Prostate gland (tissue), 2 donors: Measurements from ENCODE around the gene CAPN11. TPM values are rescaled to one million over a fixed set of nuclear protein-coding genes. Genes with fewer than 3 reads are reported as not detected.

ENCODE experiments used
- DNase-seq: peaks from one replicate; pipeline ENCODE4 v3.0.0-alpha.2; 2019; ENCODE audit warnings: low spot score
- H3K27ac ChIP-seq, 2 donors: fragments of 200-600 bp; sonication (generic); 2 replicates each; pipeline ENCODE4 v1.5.1; 2017 to 2019
- H3K27me3 ChIP-seq: fragments of 200-600 bp; sonication (generic); replicated peaks from 2 replicates; pipeline ENCODE4 v1.5.1; 2019; ENCODE audit not compliant: insufficient read depth
- H3K36me3 ChIP-seq, 2 donors: fragments of 200-600 bp; sonication (generic); 1 replicate in 1 of 2; 2 replicates in 1 of 2; pipeline versions ENCODE4 v1.5.1 to v1.8.1; 2017 to 2019
- H3K4me1 ChIP-seq: fragments of 200-600 bp; sonication (generic); replicated peaks from 2 replicates; pipeline ENCODE4 v1.5.1; 2019
- H3K4me3 ChIP-seq, 2 donors: fragments of 200-600 bp; sonication (generic); 2 replicates each; pipeline ENCODE4 v1.5.1; 2017 to 2019
- H3K9me3 ChIP-seq: fragments of 200-600 bp; sonication (generic); 2 replicates; pipeline ENCODE4 v1.5.1; 2017
- CTCF ChIP-seq, 4 experiments: fragments of 200-600 bp in 2 of 4; fragments of 450-650 bp in 2 of 4; sonication (generic) in 2 of 4; IDR thresholded peaks; 1 replicate in 3 of 4; 2 replicates in 1 of 4; pipeline ENCODE4 v1.5.1; 2016 to 2019; ENCODE audit warnings: antibody characterized with exemption in 4 of 4, mild to moderate bottlenecking in 2 of 4, moderate library complexity in 2 of 4
- POLR2A ChIP-seq: fragments of 450-650 bp; IDR thresholded peaks from one replicate; pipeline ENCODE4 v1.6.1; 2016; ENCODE audit warnings: antibody characterized with exemption, mild to moderate bottlenecking
- POLR2AphosphoS5 ChIP-seq: sonication (generic); formaldehyde crosslinking; IDR thresholded peaks from one replicate; pipeline ENCODE4 v1.6.1; 2017; ENCODE audit warnings: antibody characterized with exemption
- WGBS: methylation state at CpG from one replicate; pipeline ENCODE4 v1.1.5; 2018; 5-methylcytosine and 5-hydroxymethylcytosine counted together
- intact Hi-C: fragments of 100-400 bp; cut with DNase I; formaldehyde crosslinking; loops from one replicate; pipeline ENCODE4 v1.14.2; 2022
- total RNA-seq, 2 donors: library from RNA; depleted of rRNA; stranded (reverse); fragments of >200 nt; gene quantifications; one replicate each; pipeline ENCODE4 v1.1.0, GENCODE V29; 2016

CAPN11 gene
- total RNA-seq, 2 donors from 2014 or later = 5.9 TPM; not detected in 1

DNA sequence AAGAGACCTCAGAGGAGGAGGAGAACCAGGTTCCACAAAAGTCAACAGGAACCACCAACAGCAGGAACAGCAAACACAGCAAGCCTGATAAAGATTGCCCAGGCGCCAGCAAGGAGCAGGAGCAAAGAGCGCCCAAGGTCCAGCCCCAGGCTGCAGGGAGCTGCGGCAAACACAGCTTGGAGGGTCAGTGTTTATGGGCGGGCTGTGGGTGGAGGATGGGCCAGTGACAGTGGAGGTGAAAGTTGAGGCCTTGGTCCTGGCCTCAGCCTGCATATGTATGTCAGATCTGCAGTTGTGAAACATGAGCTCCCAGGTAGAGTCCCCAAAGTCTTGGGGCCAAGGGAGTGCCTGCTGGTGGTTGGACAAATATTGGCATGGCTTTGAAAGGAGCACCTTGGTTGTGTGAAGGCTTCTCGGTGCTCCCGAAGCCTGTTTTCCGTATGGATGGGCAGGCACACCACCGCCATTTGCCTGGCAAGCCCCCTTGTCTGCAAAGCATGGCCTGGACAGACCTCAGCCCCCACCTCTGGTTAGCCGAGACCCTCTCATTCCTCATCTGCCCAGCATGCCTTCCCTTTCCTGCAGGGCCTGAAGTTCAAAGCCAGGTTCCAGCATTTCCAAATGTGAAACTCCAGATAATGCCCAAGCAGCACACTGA is 2.0 kb upstream of the CAPN11 start:
- peak overlapping the region; percentile 37 to 61 for H3K27ac ChIP-seq
- peak; percentile 34 for DNase-seq
- H3K9me3 ChIP-seq = no peaks in the 10 kb centered on the region
- WGBS = 72% methylated on average over 4 of the region's 9 CpGs
- peaks cover 4% of the 10 kb centered on the region for H3K4me1 ChIP-seq
- intact Hi-C loops = no loop called here
- no peak for TF ChIP-seq POLR2A
- peak; percentile 44 for TF ChIP-seq POLR2AphosphoS5
- no peaks in the 10 kb centered on the region for H3K27me3 ChIP-seq
- no peak overlapping the region for H3K4me3 ChIP-seq
- no peaks in the 10 kb centered on the region for H3K36me3 ChIP-seq

DNA sequence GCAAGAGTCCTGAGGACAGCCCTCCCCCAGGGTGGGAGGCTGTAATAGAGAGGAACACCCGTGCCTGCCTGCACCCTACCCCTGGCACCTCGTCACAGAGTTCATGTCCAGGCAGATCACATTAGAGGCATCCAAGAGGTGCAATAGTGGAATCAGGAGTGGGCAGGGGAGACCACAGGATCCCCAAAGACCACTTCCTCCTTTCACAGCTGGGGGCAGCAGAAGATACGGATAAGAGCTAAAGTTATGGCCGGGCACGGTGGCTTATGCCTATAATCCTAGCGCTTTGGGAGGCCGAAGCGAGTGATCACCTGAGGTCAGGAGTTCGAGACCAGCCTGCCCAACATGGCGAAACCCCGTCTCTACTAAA is 1.5 kb upstream of the CAPN11 start:
- Histone ChIP-seq H3K4me1 (peaks cover 4% of the 10 kb centered on the region), H3K4me3 (no peak overlapping the region), H3K27ac (peak overlapping the region; percentile 37 to 61), H3K27me3 (no peaks in the 10 kb centered on the region), H3K36me3 (no peaks in the 10 kb centered on the region), H3K9me3 (no peaks in the 10 kb centered on the region)
- intact Hi-C loops = no loop called here
- no peak for DNase-seq
- TF ChIP-seq POLR2AphosphoS5 = no peak
- no peak for TF ChIP-seq POLR2A
- no peak for TF ChIP-seq CTCF (IDR thresholded peaks at IDR 0.05)
- WGBS = 86% methylated on average over 11 of the region's 11 CpGs

- intact Hi-C loops = no loop called here
- no peaks in the 10 kb centered on the region for H3K36me3 ChIP-seq
- no peaks in the 10 kb centered on the region for H3K9me3 ChIP-seq
- H3K4me3 ChIP-seq = no peak overlapping the region
- WGBS = 61% methylated on average over 8 of the region's 8 CpGs
- no peaks in the 10 kb centered on the region for H3K27me3 ChIP-seq
- TF ChIP-seq POLR2A (no peak), POLR2AphosphoS5 (no peak), CTCF (IDR thresholded peaks at IDR 0.05) (no peak)
- H3K4me1 ChIP-seq = peaks cover 2% of the 10 kb centered on the region
- DNase-seq = no peak
- no peak overlapping the region for H3K27ac ChIP-seq
Measured at GRCh38 chr6:44161997-44162338, 3.3 kb downstream of the CAPN11 start.

DNA sequence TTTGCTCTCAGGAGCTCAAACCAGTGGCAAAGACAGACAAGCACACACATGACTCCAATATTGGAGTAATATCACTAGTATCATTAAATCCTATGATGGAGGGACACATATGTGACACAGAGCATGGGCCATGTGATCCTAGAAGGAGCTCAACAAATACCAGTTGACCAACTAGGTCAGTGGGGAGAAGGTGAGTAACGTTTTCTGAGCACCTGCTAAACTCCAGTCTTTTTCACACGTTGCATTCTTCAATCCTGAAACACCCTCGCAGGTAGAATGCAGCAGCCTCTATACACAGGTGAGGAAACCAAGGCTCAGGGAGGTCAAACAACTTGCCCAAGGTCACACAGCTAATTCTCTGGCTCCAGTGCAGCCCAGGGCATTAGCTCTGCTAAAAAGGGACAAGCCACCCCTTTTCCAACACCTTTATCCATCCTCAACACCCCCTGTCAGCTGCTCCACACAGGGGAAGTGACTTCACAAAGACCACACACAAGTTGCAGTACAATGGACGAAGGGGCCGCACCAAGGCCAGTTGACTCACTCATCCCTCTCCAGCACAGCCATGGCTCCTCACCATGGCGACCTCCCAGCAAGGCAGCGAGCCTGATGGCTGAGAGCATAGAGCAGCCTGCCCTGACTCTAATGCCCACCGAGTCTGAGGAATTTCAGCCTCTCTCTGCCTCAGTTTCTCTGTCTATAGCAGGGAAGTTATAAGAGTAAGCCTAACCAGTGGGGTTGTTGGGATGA is 4.4 kb downstream of the CAPN11 start:
- no peak overlapping the region for H3K27ac ChIP-seq
- intact Hi-C loops = no loop called here
- H3K36me3 ChIP-seq = no peaks in the 10 kb centered on the region
- no peak for DNase-seq
- TF ChIP-seq POLR2A (no peak), POLR2AphosphoS5 (no peak), CTCF (IDR thresholded peaks at IDR 0.05) (no peak)
- H3K27me3 ChIP-seq = no peaks in the 10 kb centered on the region
- WGBS = 73% methylated on average over 8 of the region's 8 CpGs
- H3K4me3 ChIP-seq = no peak overlapping the region
- H3K9me3 ChIP-seq = no peaks in the 10 kb centered on the region
- no peaks in the 10 kb centered on the region for H3K4me1 ChIP-seq

GRCh38 chr6:44166116-44166515 is 7.5 kb downstream of the CAPN11 start:
- Histone ChIP-seq H3K27me3 (no peaks in the 10 kb centered on the region), H3K36me3 (no peaks in the 10 kb centered on the region), H3K27ac (no peak overlapping the region), H3K4me1 (no peaks in the 10 kb centered on the region), H3K4me3 (no peak overlapping the region), H3K9me3 (no peaks in the 10 kb centered on the region)
- TF ChIP-seq CTCF (IDR thresholded peaks at IDR 0.05) (no peak), POLR2AphosphoS5 (no peak), POLR2A (no peak)
- DNase-seq = no peak
- WGBS = 72% methylated on average over 7 of the region's 7 CpGs
- intact Hi-C loops = no loop called here
